DMS79 treated with DMSO at 0.1 percent for 48 hours (cell line): ENCODE data around the gene RUFY3.

ENCODE experiments used
- DNase-seq: peaks from one replicate; lab custom pipeline; 2025; lab: John Stamatoyannopoulos, UW

The RUFY3 gene

DNA sequence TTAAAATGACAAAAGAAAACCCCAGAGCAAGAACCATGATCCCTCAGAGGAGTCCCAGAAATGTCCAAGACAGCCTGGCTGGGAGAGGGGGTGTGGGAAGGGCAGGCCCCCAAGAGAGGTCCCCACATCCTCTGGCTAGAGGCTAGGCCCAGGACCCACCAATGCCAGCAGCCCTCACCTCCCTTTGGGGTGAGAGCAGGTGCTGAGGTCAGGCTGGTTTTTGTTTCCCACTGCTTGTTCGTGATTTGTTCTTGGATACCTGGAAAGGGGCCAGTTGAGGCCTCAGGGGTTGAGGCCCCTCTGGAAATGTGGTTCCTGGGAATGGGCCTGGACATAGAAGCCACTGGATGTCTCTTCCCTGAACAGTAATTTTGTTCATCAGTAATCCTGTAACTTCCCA is 120.2 kb downstream of the RUFY3 start:
- no peak for DNase-seq

DNA sequence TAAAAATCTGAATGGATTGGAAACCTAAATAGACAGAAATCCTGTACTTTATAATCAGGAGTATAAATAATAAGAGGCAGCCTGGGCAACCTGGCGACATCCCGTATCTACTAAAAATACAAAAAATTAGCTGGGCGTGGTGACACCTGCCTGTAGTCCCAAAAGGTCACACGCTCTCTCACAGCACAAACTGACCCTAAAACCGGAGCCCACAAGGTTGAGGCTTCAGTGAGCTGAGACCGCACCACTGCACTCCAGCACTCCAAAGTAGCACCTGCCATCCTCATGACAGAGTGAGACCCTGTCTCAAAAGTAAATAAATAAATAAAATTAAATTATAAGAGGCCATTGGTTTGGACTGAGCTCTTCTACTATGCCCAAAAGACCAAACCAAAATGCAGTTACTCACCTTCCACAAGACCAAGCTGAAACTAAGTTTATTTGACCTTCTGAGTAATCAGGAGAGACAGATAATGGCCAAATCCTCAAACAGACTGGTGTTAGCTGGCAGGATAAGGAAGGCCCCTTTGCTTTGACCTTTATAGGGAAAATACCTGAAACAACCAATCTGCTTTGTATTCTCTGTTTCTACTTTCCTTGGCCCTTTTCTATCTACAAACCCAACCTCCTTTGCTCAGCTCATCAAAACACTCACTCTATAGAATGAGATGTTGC is 121.1 kb downstream of the RUFY3 start:
- DNase-seq = no peak

DNA sequence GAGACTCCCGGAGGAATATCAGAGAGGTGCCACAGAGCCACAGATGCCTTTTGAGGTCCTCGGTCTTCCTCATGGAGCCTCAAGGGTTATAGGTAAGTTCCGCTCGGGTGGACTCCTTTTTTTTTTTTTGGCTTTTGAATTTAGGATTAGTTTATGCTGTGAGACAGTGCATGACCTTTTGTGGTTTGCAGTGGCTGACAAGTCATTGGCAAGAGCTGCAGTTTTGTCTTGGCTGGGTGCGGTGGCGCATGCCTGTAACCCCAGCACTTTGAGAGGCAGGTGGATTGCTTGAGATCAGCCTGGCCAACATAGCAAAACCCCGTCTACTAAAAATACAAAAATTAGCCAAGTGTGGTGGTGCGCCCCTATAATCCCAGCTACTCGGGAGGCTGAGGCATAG is 122.4 kb downstream of the RUFY3 start:
- no peak for DNase-seq

DNA sequence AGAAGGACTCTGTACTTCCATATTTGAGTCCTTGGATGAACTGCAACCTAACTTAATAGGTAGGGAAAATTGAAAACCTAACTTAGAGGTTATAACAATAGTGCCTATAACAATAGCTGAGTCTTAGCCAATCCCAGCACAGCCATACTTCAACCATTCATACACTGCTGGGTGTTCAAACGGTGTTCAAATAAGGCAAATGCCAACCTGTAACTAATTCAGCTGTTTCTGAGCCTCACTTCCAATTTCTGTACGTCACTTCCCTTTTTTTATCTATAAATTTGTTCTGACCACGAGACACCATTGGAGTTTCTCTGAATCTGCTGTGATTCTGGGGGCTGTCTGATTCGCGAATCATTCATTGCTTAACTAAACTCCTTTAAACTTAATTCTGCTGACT is 127.5 kb downstream of the RUFY3 start:
- DNase-seq = no peak

DNA sequence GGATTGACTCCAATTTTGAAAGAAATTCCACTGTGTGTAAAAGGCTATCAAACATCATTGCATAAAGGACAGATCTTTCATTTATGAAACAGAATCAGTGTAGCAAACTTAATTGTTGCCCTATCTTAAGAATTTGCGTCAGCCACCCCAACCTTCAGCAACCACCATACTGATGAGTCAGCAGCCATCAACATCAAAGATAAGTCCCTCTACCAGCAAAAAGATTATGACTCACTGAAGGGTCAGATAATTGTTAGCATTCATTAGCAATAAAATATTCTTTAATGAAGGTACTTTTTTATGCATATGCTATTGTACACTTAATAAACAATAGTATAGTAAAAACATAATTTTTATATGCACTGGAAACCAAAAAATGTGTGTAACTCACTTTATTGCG is 133.7 kb downstream of the RUFY3 start:
- no peak for DNase-seq
